HL-60 (cell line): ENCODE measurements around the gene RC3H2.

Experiments used
- DNase-seq, 2 experiments: peaks; one replicate each; pipeline ENCODE4 v3.0.0-alpha.2; 2010 to 2020; ENCODE audit warnings: low read depth in 1 of 2, low spot score in 1 of 2
- H3K27ac ChIP-seq: fragments of 250-450 bp; sonication (Bioruptor Pico); replicated peaks from 2 replicates; pipeline ENCODE4 v1.5.1; 2020; ENCODE audit warnings: mild to moderate bottlenecking, moderate library complexity
- H3K27me3 ChIP-seq: fragments of 250-450 bp; sonication (Bioruptor Pico); 2 replicates; pipeline ENCODE4 v1.5.1; 2021; ENCODE audit warnings: mild to moderate bottlenecking, moderate library complexity; ENCODE audit not compliant: insufficient read depth, poor library complexity, severe bottlenecking
- H3K4me3 ChIP-seq: replicated peaks from 2 replicates; pipeline ENCODE4 v1.5.1; 2011; ENCODE audit warnings: mild to moderate bottlenecking, control low read depth, low read length; ENCODE audit not compliant: insufficient read depth
- CTCF ChIP-seq: IDR thresholded peaks from one replicate; pipeline ENCODE4 v1.5.1; 2011; ENCODE audit warnings: low read length, control low read depth, inconsistent platforms; ENCODE audit not compliant: insufficient read depth
- GABPA ChIP-seq: IDR thresholded peaks from 2 replicates; pipeline ENCODE4 v1.6.1; 2012; ENCODE audit warnings: low read depth
- POLR2AphosphoS5 ChIP-seq: IDR thresholded peaks from 2 replicates; pipeline ENCODE4 v1.6.1; 2012; ENCODE audit warnings: low read depth
- REST ChIP-seq: IDR thresholded peaks from 2 replicates; pipeline ENCODE4 v1.6.1; 2012; ENCODE audit warnings: low read depth; ENCODE audit not compliant: insufficient replicate concordance
- SPI1 ChIP-seq: IDR thresholded peaks from 2 replicates; pipeline ENCODE4 v1.6.1; 2012; ENCODE audit warnings: low read depth, mild to moderate bottlenecking, borderline replicate concordance

RC3H2 gene

GRCh38 chr9:122806661-122807060 lies 98.5 kb downstream of the RC3H2 start:
- no peak for DNase-seq
- Histone ChIP-seq H3K27me3 (no peaks in the 10 kb centered on the region), H3K4me3 (no peak overlapping the region), H3K27ac (no peak overlapping the region)
- no peak for TF ChIP-seq GABPA
- TF ChIP-seq POLR2AphosphoS5, result no peak
- no peak for TF ChIP-seq SPI1
- TF ChIP-seq CTCF, result no peak

- H3K4me3 ChIP-seq, result no peak within 1 kb of the TSS
- DNase-seq, result no peak
- no peak for TF ChIP-seq SPI1
- no peak for TF ChIP-seq GABPA
- no peak for TF ChIP-seq REST
- no peak for TF ChIP-seq POLR2AphosphoS5
- TF ChIP-seq CTCF, result no peak
- H3K27ac ChIP-seq, result no peak within 1 kb of the TSS
- no peaks in the 10 kb centered on the region for H3K27me3 ChIP-seq
These were observed 104.8 kb downstream of the RC3H2 start, which contains the start of gene OR1K1 for GRCh38 chr9:122800066-122801060. Gene OR1K1, plus strand, starts transcription at chr9:122800123. Its CDS starts 0 bp downstream, at chr9:122800123.

- H3K27me3 ChIP-seq, result no peaks in the 10 kb centered on the region
- no peak for DNase-seq
- no peak overlapping the region for H3K27ac ChIP-seq
- H3K4me3 ChIP-seq, result no peak overlapping the region
- TF ChIP-seq CTCF (no peak), SPI1 (no peak), GABPA (no peak)
These were observed 107.7 kb downstream of the RC3H2 start for GRCh38 chr9:122797316-122798063.
